ENCODE measurements around the gene STK16.
"Not testable (repeated sequence)": the region's sequence is repeated elsewhere in the genome, so short reads cannot be mapped to it uniquely, and the experiment has no call there.

Gene STK16

GRCh38 chr2:219252900-219253752, 7.8 kb downstream of the STK16 start, which contains the start of gene TUBA4B:
Gene TUBA4B (plus strand): TSS chr2:219253243. CDS start chr2:219253408, 165 bp downstream.
- H3K9me3 ChIP-seq (ENCODE audit: control insufficient read depth, low read length), result no peaks in the 10 kb centered on the region
- no peaks in the 10 kb centered on the region for H3K27me3 ChIP-seq (replicated peaks; ENCODE audit: control insufficient read depth, insufficient read depth, low read length, poor library complexity, severe bottlenecking)
- DNase-seq, result peak in 1 of 3 donors; percentile 30
- peaks cover 43% of the 10 kb centered on the region for H3K4me1 ChIP-seq (ENCODE audit: control insufficient read depth, insufficient read depth, low read length, poor library complexity, severe bottlenecking)
- peak within 1 kb of the TSS; percentile 94 for H3K27ac ChIP-seq (ENCODE audit: insufficient read depth, low read length, poor library complexity, severe bottlenecking)
- H3K36me3 ChIP-seq (ENCODE audit: control insufficient read depth, insufficient read depth, low read length), result peaks cover 12% of the 10 kb centered on the region
- H3K4me3 ChIP-seq (ENCODE audit: insufficient read depth, low read depth, low read length, poor library complexity, severe bottlenecking), result peak within 1 kb of the TSS; percentile 87

DNA sequence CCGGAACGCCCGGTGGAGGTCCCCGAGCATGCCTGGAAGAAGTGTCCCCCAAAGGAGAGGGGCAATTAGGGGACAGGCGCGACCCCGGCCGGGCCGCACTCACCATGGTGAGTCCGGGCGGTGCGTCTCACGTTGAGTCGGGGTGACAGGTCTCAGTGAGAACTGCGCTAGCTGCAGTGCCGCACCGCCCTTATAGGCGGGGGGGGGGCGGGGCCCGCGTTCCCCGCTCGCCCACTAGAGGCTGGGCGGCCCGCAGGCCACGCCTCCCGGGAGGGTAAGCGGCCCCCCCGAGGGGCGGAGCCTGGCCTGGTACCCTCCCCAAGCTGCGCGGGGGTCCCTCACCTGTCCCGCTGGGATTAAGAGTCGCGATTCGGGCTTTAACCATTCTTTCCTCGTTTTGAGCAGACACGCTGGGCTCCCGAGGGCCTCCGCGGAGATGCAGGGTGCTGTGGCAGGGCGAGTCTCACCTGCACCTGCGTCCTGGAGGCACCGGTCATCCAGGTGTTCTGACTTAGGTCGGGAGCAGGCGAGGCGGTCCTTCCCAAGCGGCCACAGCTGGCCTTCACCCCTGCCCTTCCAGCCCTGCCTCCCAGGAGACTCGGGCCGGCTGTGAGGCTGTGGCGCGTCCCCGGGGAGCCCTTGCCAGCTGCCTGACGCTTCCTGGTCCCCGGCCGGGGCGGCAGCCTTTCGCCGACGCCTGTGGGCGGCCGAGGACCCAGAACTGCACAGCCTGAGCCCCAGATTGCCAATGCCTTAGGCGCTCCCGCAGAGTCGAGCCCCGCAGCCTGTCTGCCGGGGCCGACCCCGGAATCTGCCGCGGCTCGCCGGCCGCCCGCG, 8.7 kb downstream of the STK16 start, which contains the start of gene TUBA4A:
Gene TUBA4A (minus strand): TSS at position 166 of the 837 bp plus-strand sequence. CDS start 60 bp downstream, at position 106.
- Histone ChIP-seq H3K4me3 (ENCODE audit: insufficient read depth, low read depth, low read length, poor library complexity, severe bottlenecking) (peak within 1 kb of the TSS; percentile 87), H3K36me3 (ENCODE audit: control insufficient read depth, insufficient read depth, low read length) (peaks cover 12% of the 10 kb centered on the region), H3K27me3 (replicated peaks; ENCODE audit: control insufficient read depth, insufficient read depth, low read length, poor library complexity, severe bottlenecking) (no peaks in the 10 kb centered on the region), H3K9me3 (ENCODE audit: control insufficient read depth, low read length) (no peaks in the 10 kb centered on the region), H3K4me1 (ENCODE audit: control insufficient read depth, insufficient read depth, low read length, poor library complexity, severe bottlenecking) (peaks cover 34% of the 10 kb centered on the region), H3K27ac (ENCODE audit: insufficient read depth, low read length, poor library complexity, severe bottlenecking) (peak within 1 kb of the TSS; percentile 94)
- peak; percentile 88 to 89 (median 88) for DNase-seq

DNA sequence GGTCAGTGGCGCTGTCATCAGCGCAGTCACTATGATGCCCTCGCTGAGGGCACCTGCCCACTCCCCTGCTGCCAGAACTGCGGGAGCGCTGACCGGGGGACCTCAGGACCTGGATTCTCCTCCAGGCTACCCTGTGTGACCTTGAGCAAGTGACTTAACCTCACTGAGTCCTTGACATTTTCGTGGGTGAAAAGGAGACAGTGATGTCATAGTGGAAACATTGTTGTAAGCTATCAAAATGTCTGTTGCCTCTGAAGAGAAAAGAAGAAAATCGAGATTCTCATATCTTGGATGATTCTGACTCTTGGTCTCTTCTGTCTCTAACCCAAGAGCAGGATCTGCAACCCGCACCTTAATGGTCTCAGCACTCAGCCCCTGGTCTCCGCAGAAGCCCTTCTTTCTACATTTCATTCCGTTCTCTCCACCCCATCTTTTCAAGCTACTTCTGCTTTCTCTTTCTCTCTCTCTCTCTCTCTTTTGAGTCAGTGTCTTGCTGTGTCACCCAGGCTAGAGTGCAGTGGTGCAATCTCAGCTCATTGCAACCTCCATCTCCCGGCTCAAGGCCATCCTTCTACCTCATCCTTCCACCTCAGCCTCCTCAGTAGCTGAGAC, 9.4 kb downstream of the STK16 start:
- no peaks in the 10 kb centered on the region for H3K27me3 ChIP-seq (replicated peaks; ENCODE audit: control insufficient read depth, insufficient read depth, low read length, poor library complexity, severe bottlenecking)
- peaks cover 12% of the 10 kb centered on the region for H3K36me3 ChIP-seq (ENCODE audit: control insufficient read depth, insufficient read depth, low read length)
- peak in 1 of 3 donors; percentile 41 for DNase-seq
- peak overlapping the region; percentile 94 for H3K27ac ChIP-seq (ENCODE audit: insufficient read depth, low read length, poor library complexity, severe bottlenecking)
- peaks cover 29% of the 10 kb centered on the region for H3K4me1 ChIP-seq (ENCODE audit: control insufficient read depth, insufficient read depth, low read length, poor library complexity, severe bottlenecking)
- H3K9me3 ChIP-seq (ENCODE audit: control insufficient read depth, low read length), result no peaks in the 10 kb centered on the region
- peak overlapping the region; percentile 87 for H3K4me3 ChIP-seq (ENCODE audit: insufficient read depth, low read depth, low read length, poor library complexity, severe bottlenecking)

DNA sequence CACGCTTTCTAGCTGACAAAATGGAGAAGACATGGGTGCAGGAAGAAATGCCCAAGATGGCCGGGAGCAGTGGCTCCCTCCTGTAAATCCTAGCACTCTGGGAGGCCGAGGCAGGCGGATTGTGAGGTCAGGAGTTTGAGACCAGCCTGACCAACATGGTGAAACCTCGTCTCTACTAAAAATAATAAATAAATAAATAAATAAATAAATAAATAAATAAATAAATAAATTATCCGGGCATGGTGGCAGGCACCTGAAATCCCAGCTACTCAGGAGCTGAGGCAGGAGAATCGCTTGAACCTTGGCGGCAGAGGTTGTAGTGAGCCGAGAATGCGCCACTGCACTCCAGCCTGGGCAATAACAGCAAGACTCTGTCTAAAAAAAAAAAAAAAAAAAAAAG, 13.7 kb downstream of the STK16 start:
- H3K27me3 ChIP-seq (replicated peaks; ENCODE audit: control insufficient read depth, insufficient read depth, low read length, poor library complexity, severe bottlenecking); DNase-seq; H3K9me3 ChIP-seq (ENCODE audit: control insufficient read depth, low read length); H3K4me1 ChIP-seq (ENCODE audit: control insufficient read depth, insufficient read depth, low read length, poor library complexity, severe bottlenecking); H3K4me3 ChIP-seq (ENCODE audit: insufficient read depth, low read depth, low read length, poor library complexity, severe bottlenecking); H3K27ac ChIP-seq (ENCODE audit: insufficient read depth, low read length, poor library complexity, severe bottlenecking); H3K36me3 ChIP-seq (ENCODE audit: control insufficient read depth, insufficient read depth, low read length): not testable (repeated sequence)

DNA sequence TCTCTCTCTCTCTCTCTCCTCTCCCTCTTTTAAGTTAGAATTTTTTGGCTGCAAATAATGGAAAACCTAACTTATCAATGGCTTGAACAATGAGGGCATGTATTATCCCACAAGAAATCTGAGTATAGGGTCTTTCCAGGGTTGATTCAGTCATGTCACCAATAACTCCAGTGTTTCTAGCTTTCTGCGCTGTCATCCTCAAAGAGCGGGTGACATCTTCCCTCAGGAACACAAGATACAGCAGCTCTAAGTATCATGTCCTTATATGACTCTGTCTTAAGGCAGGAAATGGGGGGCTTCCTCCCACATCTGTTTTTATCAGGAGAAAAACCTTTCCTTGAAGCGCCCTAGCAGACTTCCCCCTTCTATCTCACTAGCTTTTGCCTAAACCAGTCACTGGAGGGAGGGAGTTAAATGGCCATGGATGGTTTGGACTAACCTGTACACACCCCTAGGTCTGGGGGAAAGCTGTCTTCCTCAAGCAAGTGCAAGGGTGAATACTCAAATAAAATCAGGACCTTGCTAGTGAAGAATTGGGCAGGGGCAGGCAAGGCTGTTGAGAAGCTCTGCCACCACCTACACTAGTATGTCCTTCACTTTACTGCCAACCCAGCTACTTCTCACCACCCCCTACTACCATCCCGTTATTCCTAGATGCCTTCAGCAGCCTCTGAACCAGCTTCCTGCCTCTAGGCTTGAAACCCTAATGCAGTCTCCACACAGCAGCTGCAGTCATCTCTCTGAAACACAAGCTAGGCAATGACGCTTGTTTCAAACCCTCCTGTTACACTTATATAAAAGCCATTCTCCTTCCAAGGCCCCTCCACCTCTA, 16.0 kb downstream of the STK16 start:
- Histone ChIP-seq H3K4me3 (ENCODE audit: insufficient read depth, low read depth, low read length, poor library complexity, severe bottlenecking) (no peak overlapping the region), H3K27me3 (replicated peaks; ENCODE audit: control insufficient read depth, insufficient read depth, low read length, poor library complexity, severe bottlenecking) (no peaks in the 10 kb centered on the region)
- DNase-seq, result no peak

GRCh38 chr2:219266232-219266631, 21.0 kb downstream of the STK16 start:
- Histone ChIP-seq H3K27me3 (replicated peaks; ENCODE audit: control insufficient read depth, insufficient read depth, low read length, poor library complexity, severe bottlenecking) (no peaks in the 10 kb centered on the region), H3K36me3 (ENCODE audit: control insufficient read depth, insufficient read depth, low read length) (no peaks in the 10 kb centered on the region), H3K4me3 (ENCODE audit: insufficient read depth, low read depth, low read length, poor library complexity, severe bottlenecking) (no peak overlapping the region), H3K27ac (ENCODE audit: insufficient read depth, low read length, poor library complexity, severe bottlenecking) (no peak overlapping the region), H3K9me3 (ENCODE audit: control insufficient read depth, low read length) (no peaks in the 10 kb centered on the region), H3K4me1 (ENCODE audit: control insufficient read depth, insufficient read depth, low read length, poor library complexity, severe bottlenecking) (no peaks in the 10 kb centered on the region)
- DNase-seq, result no peak

More for the DNA sequence above, 16.0 kb downstream of the STK16 start:
- no peaks in the 10 kb centered on the region for H3K4me1 ChIP-seq (ENCODE audit: control insufficient read depth, insufficient read depth, low read length, poor library complexity, severe bottlenecking)
- no peak overlapping the region for H3K27ac ChIP-seq (ENCODE audit: insufficient read depth, low read length, poor library complexity, severe bottlenecking)
- no peaks in the 10 kb centered on the region for H3K36me3 ChIP-seq (ENCODE audit: control insufficient read depth, insufficient read depth, low read length)
- H3K9me3 ChIP-seq (ENCODE audit: control insufficient read depth, low read length), result no peaks in the 10 kb centered on the region

DNA sequence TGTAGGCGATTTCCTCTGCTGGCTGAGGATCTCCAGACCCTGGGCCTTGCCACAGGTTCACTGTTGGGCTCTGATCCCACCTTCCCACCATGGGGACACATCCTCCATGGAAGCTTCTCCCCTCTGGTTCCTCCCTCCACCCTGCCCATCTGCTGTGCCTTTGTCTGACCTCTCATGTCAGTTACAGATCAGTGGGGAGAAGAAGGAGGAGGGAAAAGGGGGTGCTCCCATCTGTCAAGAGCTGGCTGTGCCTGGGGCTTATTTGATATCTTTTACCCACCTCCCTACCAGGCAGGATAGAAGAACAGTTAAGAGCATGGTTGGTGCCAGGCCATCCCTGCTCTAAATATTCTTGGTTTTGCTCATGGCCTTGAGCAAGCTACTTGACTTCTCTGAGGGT, 21.6 kb downstream of the STK16 start:
- Histone ChIP-seq H3K27me3 (replicated peaks; ENCODE audit: control insufficient read depth, insufficient read depth, low read length, poor library complexity, severe bottlenecking) (no peaks in the 10 kb centered on the region), H3K4me3 (ENCODE audit: insufficient read depth, low read depth, low read length, poor library complexity, severe bottlenecking) (no peak overlapping the region), H3K4me1 (ENCODE audit: control insufficient read depth, insufficient read depth, low read length, poor library complexity, severe bottlenecking) (no peaks in the 10 kb centered on the region), H3K27ac (ENCODE audit: insufficient read depth, low read length, poor library complexity, severe bottlenecking) (no peak overlapping the region), H3K36me3 (ENCODE audit: control insufficient read depth, insufficient read depth, low read length) (no peaks in the 10 kb centered on the region), H3K9me3 (ENCODE audit: control insufficient read depth, low read length) (no peaks in the 10 kb centered on the region)
- DNase-seq, result no peak

- no peaks in the 10 kb centered on the region for H3K27me3 ChIP-seq (replicated peaks; ENCODE audit: control insufficient read depth, insufficient read depth, low read length, poor library complexity, severe bottlenecking)
- DNase-seq, result no peak
Observed at GRCh38 chr2:219268294-219268693, 23.0 kb downstream of the STK16 start.

GRCh38 chr2:219269362-219270054, 24.2 kb downstream of the STK16 start:
- Histone ChIP-seq H3K27ac (ENCODE audit: insufficient read depth, low read length, poor library complexity, severe bottlenecking) (no peak overlapping the region), H3K27me3 (replicated peaks; ENCODE audit: control insufficient read depth, insufficient read depth, low read length, poor library complexity, severe bottlenecking) (no peaks in the 10 kb centered on the region)

More at GRCh38 chr2:219268294-219268693, 23.0 kb downstream of the STK16 start:
- Histone ChIP-seq H3K27ac (ENCODE audit: insufficient read depth, low read length, poor library complexity, severe bottlenecking) (no peak overlapping the region), H3K36me3 (ENCODE audit: control insufficient read depth, insufficient read depth, low read length) (no peaks in the 10 kb centered on the region), H3K4me3 (ENCODE audit: insufficient read depth, low read depth, low read length, poor library complexity, severe bottlenecking) (no peak overlapping the region), H3K4me1 (ENCODE audit: control insufficient read depth, insufficient read depth, low read length, poor library complexity, severe bottlenecking) (no peaks in the 10 kb centered on the region), H3K9me3 (ENCODE audit: control insufficient read depth, low read length) (no peaks in the 10 kb centered on the region)

More at GRCh38 chr2:219269362-219270054, 24.2 kb downstream of the STK16 start:
- Histone ChIP-seq H3K4me3 (ENCODE audit: insufficient read depth, low read depth, low read length, poor library complexity, severe bottlenecking) (no peak overlapping the region), H3K9me3 (ENCODE audit: control insufficient read depth, low read length) (no peaks in the 10 kb centered on the region), H3K4me1 (ENCODE audit: control insufficient read depth, insufficient read depth, low read length, poor library complexity, severe bottlenecking) (no peaks in the 10 kb centered on the region), H3K36me3 (ENCODE audit: control insufficient read depth, insufficient read depth, low read length) (no peaks in the 10 kb centered on the region)
- DNase-seq, result no peak
